Measurements from ENCODE around the gene BIRC2.

GRCh38 chr11:102382384-102382783 lies 35.4 kb downstream of the BIRC2 start:
- TF ChIP-seq CTCF (IDR thresholded peaks at IDR 0.05), result no peak
- no peak for TF ChIP-seq POLR2A (IDR thresholded peaks at IDR 0.05)
